Activated T-cell treated with anti-CD3 and anti-CD28 coated beads, Interleukin-2, amount 50 U/mL, for 72 hours (primary cell): ENCODE measurements around the gene DCK. TPM values are rescaled to one million over a fixed set of nuclear protein-coding genes. Genes with fewer than 3 reads are reported as not detected.
"Not testable (repeated sequence)": the region's sequence is repeated elsewhere in the genome, so short reads cannot be mapped to it uniquely, and the experiment has no call there.

Experiments
- ATAC-seq, 2 donors: fragments of 150-1000 bp; cut with Tn5 transposase; replicated peaks in 1 of 2; 2 replicates each; pipeline ENCODE4 v1.10.0; 2021; ENCODE audit warnings: moderate library complexity in 2 of 2, mild to moderate bottlenecking in 1 of 2
- DNase-seq, 2 donors: peaks; one replicate each; pipeline ENCODE4 v3.0.0; 2021 to 2022; ENCODE audit warnings: mixed read lengths in 1 of 2
- H3K27ac Mint-ChIP-seq: one replicate; pipeline ENCODE4 v1.8.0; 2022; ENCODE audit warnings: mild to moderate bottlenecking, moderate library complexity, mixed read lengths
- H3K27me3 Mint-ChIP-seq: one replicate; pipeline ENCODE4 v1.8.0; 2022; ENCODE audit warnings: low read depth, mixed read lengths
- H3K36me3 Mint-ChIP-seq, 2 donors: one replicate each; pipeline ENCODE4 v1.8.0; 2022; ENCODE audit warnings: mixed read lengths in 2 of 2, mild to moderate bottlenecking in 1 of 2; ENCODE audit not compliant: insufficient read depth in 2 of 2
- H3K4me1 Mint-ChIP-seq: one replicate; pipeline ENCODE4 v1.8.0; 2022; ENCODE audit warnings: low read depth, mixed read lengths
- H3K4me3 Mint-ChIP-seq, 2 donors: one replicate each; pipeline ENCODE4 v1.8.0; 2022; ENCODE audit warnings: mild to moderate bottlenecking in 2 of 2, mixed read lengths in 2 of 2, moderate library complexity in 2 of 2
- H3K9me3 Mint-ChIP-seq, 2 donors: one replicate each; pipeline ENCODE4 v1.8.0; 2022; ENCODE audit warnings: mixed read lengths in 2 of 2
- total RNA-seq, 2 donors: library from RNA; stranded (reverse); gene quantifications; one replicate each; pipeline ENCODE4 v1.2.3, GENCODE V29; 2022

Gene DCK
- total RNA-seq, 2 donors from 2014 or later, result 36.6 to 45.4 TPM

- Mint-ChIP-seq H3K27ac (no peak overlapping the region), H3K4me1 (no peaks in the 10 kb centered on the region), H3K9me3 (no peaks in the 10 kb centered on the region), H3K36me3 (no peaks in the 10 kb centered on the region), H3K27me3 (no peaks in the 10 kb centered on the region), H3K4me3 (no peak overlapping the region)
- no peak for DNase-seq
- ATAC-seq, result no peak
Measured at GRCh38 chr4:70984589-70984988, 8.9 kb upstream of the DCK start.

- Mint-ChIP-seq H3K4me1 (peaks cover 26% of the 10 kb centered on the region), H3K27me3 (no peaks in the 10 kb centered on the region), H3K9me3 (no peaks in the 10 kb centered on the region), H3K4me3 (no peak overlapping the region), H3K36me3 (peaks cover 3 to 12% of the 10 kb centered on the region in 2 donors), H3K27ac (peak overlapping the region; percentile 88)
- no peak for ATAC-seq
- DNase-seq, result no peak
Measured at GRCh38 chr4:70991596-70991995, 1.9 kb upstream of the DCK start.

GRCh38 chr4:70992391-70992881 is 1.0 kb upstream of the DCK start:
- peak in 1 of 2 donors; percentile 6 for DNase-seq
- ATAC-seq, result no peak
- no peaks in the 10 kb centered on the region for H3K9me3 Mint-ChIP-seq
- H3K27ac Mint-ChIP-seq, result peak overlapping the region; percentile 88
- no peaks in the 10 kb centered on the region for H3K27me3 Mint-ChIP-seq
- H3K4me1 Mint-ChIP-seq, result peaks cover 34% of the 10 kb centered on the region
- H3K36me3 Mint-ChIP-seq, result peaks cover 3 to 12% of the 10 kb centered on the region in 2 donors
- peak overlapping the region; percentile 84 to 96 for H3K4me3 Mint-ChIP-seq

DNA sequence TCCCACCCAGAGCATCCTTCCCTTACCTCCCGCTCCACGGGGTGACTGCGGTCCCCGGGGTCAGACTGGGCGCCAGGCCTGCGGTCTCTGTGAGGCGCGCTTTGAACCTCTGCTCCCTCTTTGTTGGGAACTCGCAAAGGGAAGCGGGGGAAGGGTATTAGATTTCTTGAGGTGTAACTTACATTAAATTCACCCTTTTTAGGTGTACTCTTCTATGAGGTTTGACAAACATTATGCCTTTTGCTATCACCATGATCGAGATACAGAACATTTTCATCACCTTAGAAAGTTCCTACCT is 569 bp downstream of the DCK start:
- Mint-ChIP-seq H3K27me3 (no peaks in the 10 kb centered on the region), H3K4me3 (peak overlapping the region; percentile 84 to 96), H3K27ac (peak overlapping the region; percentile 94), H3K36me3 (peaks cover 4 to 12% of the 10 kb centered on the region in 2 donors), H3K9me3 (no peaks in the 10 kb centered on the region), H3K4me1 (peaks cover 43% of the 10 kb centered on the region)
- DNase-seq, result no peak
- ATAC-seq, result no peak

DNA sequence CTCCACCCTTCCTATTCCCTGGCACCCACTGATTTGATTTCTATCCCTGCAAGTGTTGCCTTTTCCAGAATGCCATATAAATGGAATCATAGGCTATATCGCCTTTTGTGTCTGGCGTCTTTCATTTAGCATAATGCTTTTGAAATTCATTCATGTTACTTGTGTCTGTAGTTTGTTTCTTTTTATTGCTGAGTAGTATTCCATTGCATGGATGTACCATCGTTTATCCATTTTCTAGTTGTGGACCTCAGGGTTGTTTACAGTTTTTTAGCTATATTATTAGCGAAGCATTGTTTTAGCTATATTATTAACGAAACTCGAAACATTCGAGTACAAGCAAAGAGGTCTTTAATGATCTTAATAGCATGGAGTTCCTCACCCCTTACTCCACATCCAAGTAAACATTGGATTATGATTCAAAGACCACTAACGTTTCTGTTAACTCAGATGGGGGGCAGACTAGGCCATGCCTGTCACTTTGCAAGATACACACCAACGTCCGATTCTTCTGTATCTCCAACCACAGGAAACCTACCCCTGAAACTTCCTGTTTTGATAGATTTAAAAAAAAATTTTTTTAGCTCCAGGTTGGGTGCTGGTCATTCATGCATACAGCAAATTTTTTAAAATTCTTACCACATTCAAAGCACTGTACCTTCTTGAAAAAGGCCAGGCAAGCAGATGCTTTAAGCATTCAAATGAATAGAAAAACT is 1.1 kb downstream of the DCK start:
- peaks cover 8 to 17% of the 10 kb centered on the region in 2 donors for H3K36me3 Mint-ChIP-seq
- H3K27ac Mint-ChIP-seq, result peak overlapping the region; percentile 94
- DNase-seq (no peak), ATAC-seq (no peak)
- H3K4me1 Mint-ChIP-seq, result peaks cover 49% of the 10 kb centered on the region
- peak overlapping the region; percentile 84 to 96 for H3K4me3 Mint-ChIP-seq
- no peaks in the 10 kb centered on the region for H3K27me3 Mint-ChIP-seq
- peaks cover 0 to under 1% of the 10 kb centered on the region in 2 donors for H3K9me3 Mint-ChIP-seq

DNA sequence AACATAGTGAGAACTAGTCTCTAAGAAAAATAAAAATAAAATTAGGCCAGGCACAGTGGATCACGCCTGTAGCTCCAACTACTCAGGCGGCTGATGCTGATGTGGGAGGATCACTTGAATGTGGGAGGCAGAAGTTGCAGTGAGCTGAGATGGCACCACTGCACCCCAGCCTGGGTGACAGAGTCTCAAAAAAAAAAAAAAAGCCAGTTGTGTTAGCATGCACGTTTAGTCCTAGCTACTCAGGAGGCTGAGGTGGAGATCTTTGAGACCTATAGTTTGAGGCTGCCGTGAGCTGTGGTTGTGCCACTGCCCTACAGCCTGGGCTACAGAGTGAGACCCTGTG is 2.5 kb downstream of the DCK start:
- no peaks in the 10 kb centered on the region for H3K27me3 Mint-ChIP-seq
- peaks cover 63% of the 10 kb centered on the region for H3K4me1 Mint-ChIP-seq
- peak overlapping the region; percentile 94 for H3K27ac Mint-ChIP-seq
- DNase-seq (peak; percentile 31 to 42), ATAC-seq (peak; percentile 29 to 37)
- H3K36me3 Mint-ChIP-seq, result peaks cover 19 to 31% of the 10 kb centered on the region in 2 donors
- H3K9me3 Mint-ChIP-seq, result peaks cover 1 to 4% of the 10 kb centered on the region in 2 donors
- H3K4me3 Mint-ChIP-seq, result peak overlapping the region; percentile 84 to 96

GRCh38 chr4:70997036-70997435 is 3.6 kb downstream of the DCK start:
- Mint-ChIP-seq H3K9me3 (peaks cover 3 to 5% of the 10 kb centered on the region in 2 donors), H3K4me1 (peaks cover 74% of the 10 kb centered on the region), H3K27me3 (no peaks in the 10 kb centered on the region), H3K36me3 (peaks cover 27 to 42% of the 10 kb centered on the region in 2 donors), H3K27ac (peak overlapping the region; percentile 94), H3K4me3 (peak overlapping the region; percentile 84 to 96)
- no peak for ATAC-seq
- DNase-seq, result no peak

DNA sequence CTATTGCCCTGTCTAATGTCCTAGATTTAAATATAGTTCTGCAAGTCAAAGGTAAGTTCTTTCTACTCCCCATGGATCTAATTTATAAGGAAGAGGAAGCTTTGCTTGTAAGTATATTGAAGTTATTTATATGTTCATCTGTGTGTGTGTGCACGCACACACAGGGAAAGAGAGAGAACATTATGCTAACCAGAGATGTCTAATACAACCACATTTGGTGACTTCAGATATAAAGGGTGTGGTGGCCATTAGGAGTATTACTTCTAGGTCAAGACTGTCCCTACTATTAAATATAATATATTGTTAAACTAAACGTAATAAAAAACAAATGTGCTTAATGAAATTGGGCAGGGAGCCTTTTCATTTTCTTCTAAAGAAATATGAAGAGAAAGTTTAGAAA is 4.1 kb downstream of the DCK start:
- H3K36me3 Mint-ChIP-seq, result peaks cover 30 to 47% of the 10 kb centered on the region in 2 donors
- no peaks in the 10 kb centered on the region for H3K27me3 Mint-ChIP-seq
- ATAC-seq (no peak), DNase-seq (no peak)
- H3K4me1 Mint-ChIP-seq, result peaks cover 77% of the 10 kb centered on the region
- peak overlapping the region; percentile 94 for H3K27ac Mint-ChIP-seq
- peaks cover 5% of the 10 kb centered on the region in 2 donors for H3K9me3 Mint-ChIP-seq
- peak overlapping the region; percentile 84 to 96 for H3K4me3 Mint-ChIP-seq

- H3K27ac Mint-ChIP-seq, result peak overlapping the region; percentile 36
- peaks cover 30 to 50% of the 10 kb centered on the region in 2 donors for H3K36me3 Mint-ChIP-seq
- H3K9me3 Mint-ChIP-seq, DNase-seq, H3K27me3 Mint-ChIP-seq, ATAC-seq: not testable (repeated sequence)
- peaks cover 92% of the 10 kb centered on the region for H3K4me1 Mint-ChIP-seq
- peak overlapping the region in 1 of 2 donors; percentile 30 for H3K4me3 Mint-ChIP-seq
Measured at GRCh38 chr4:70999639-71000038, 6.2 kb downstream of the DCK start.

GRCh38 chr4:71001363-71001762 is 7.9 kb downstream of the DCK start:
- not testable (repeated sequence) for H3K9me3 Mint-ChIP-seq, H3K27ac Mint-ChIP-seq, H3K27me3 Mint-ChIP-seq, DNase-seq, ATAC-seq
- Mint-ChIP-seq H3K4me3 (peak overlapping the region; percentile 13 to 14), H3K36me3 (peaks cover 30 to 43% of the 10 kb centered on the region in 2 donors), H3K4me1 (peaks cover 87% of the 10 kb centered on the region)

DNA sequence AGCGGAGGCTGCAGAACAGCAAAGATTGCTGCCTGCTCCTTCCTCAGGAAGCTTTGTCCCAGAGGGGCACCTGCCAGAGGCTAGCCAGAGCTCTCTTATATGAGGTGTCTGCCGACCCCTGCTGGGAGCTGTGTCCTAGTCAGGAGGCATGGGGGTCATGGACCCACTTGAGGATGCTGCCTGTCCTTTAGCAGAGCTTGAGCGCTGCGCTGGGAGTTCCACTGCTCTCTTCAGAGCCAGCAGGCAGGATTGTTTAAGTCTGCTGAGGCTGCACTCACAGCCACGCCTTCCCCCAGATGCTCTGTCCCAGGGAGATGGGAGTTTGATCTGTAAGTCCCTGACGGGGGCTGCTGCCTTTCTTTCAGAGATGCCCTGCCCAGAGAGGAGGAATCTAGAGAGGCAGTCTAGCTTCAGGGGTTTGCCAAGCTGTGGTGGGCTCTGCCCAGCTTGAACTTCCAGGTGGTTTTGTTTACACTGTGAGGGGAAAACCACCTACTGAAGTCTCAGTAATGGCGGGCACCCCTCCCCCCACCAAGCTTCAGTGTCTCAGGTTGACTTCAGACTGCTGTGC is 10.9 kb downstream of the DCK start:
- H3K27me3 Mint-ChIP-seq, result no peaks in the 10 kb centered on the region
- H3K9me3 Mint-ChIP-seq, result peaks cover 5% of the 10 kb centered on the region in 2 donors
- peak overlapping the region; percentile 80 for H3K27ac Mint-ChIP-seq
- peak overlapping the region; percentile 71 to 82 for H3K4me3 Mint-ChIP-seq
- ATAC-seq, result peak; percentile 61 to 63
- peak; percentile 69 to 75 for DNase-seq
- peaks cover 86% of the 10 kb centered on the region for H3K4me1 Mint-ChIP-seq
- H3K36me3 Mint-ChIP-seq, result peaks cover 27 to 42% of the 10 kb centered on the region in 2 donors

DNA sequence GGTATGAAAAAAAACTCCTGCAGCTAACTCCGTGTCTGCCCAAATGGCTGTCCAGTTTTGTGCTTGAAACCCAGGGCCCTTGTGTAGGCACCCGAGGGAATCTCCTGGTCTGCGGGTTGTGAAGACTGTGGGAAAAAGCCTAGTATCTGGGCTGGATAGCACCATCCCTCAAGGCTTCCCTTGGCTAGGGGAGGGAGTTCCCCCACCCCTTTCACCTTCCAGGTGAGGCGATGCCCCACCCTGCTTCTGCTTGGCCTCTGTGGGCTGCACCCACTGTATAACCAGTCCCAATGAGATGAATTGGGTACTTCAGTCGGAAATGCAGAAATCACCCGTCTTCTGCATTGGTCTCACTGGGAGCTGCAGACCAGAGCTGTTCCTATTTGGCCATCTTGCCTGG is 11.6 kb downstream of the DCK start:
- not testable (repeated sequence) for H3K9me3 Mint-ChIP-seq, H3K27me3 Mint-ChIP-seq, ATAC-seq, DNase-seq
- H3K27ac Mint-ChIP-seq, result peak overlapping the region; percentile 36
- peaks cover 22 to 35% of the 10 kb centered on the region in 2 donors for H3K36me3 Mint-ChIP-seq
- peak overlapping the region; percentile 71 to 82 for H3K4me3 Mint-ChIP-seq
- H3K4me1 Mint-ChIP-seq, result peaks cover 86% of the 10 kb centered on the region

GRCh38 chr4:71006203-71006907 is 12.9 kb downstream of the DCK start:
- ATAC-seq, result peak; percentile 74 to 76

More at GRCh38 chr4:71006203-71006907, 12.9 kb downstream of the DCK start:
- Mint-ChIP-seq H3K36me3 (peaks cover 12 to 23% of the 10 kb centered on the region in 2 donors), H3K4me3 (peak overlapping the region; percentile 47 to 79), H3K4me1 (peaks cover 78% of the 10 kb centered on the region), H3K27me3 (no peaks in the 10 kb centered on the region), H3K27ac (peak overlapping the region; percentile 94), H3K9me3 (peaks cover 2 to 4% of the 10 kb centered on the region in 2 donors)
- DNase-seq, result no peak
